ENCODE measurements around the gene IL22RA2. TPM values are rescaled to one million over a fixed set of nuclear protein-coding genes. Genes with fewer than 3 reads are reported as not detected.
"Not testable (repeated sequence)": the region's sequence is repeated elsewhere in the genome, so short reads cannot be mapped to it uniquely, and the experiment has no call there.

The IL22RA2 gene
- total RNA-seq, 4 donors from 2014 or later = not detected

DNA sequence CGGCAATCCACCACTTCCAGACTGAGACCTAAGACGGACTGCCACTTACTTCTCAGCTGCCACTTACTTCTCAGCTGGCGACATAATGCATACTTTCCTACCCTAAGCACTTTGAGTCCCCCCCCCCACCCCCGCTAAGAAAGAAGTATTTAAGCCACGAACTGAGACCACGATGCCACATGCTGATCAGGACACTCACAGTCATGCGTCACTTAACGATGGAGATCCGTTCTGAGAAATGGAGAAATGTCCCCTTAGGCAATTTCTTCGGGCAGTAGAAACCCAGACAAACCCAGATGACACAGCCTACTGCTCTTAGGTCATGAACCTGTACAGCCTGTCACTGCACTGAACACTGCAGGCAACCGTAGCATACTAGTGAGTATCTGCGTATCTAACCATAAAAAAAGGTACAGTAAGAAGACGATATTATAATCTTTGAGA, 45.1 kb upstream of the IL22RA2 start:
- no peaks in the 10 kb centered on the region for H3K4me1 ChIP-seq
- H3K9me3 ChIP-seq = no peaks in the 10 kb centered on the region
- no peaks in the 10 kb centered on the region for H3K27me3 ChIP-seq
- intact Hi-C loops (cut with DNase I; ENCODE audit: low total_unique reads) = no loop called here
- peak overlapping the region; percentile 83 to 84 for H3K4me3 ChIP-seq
- H3K36me3 ChIP-seq = no peaks in the 10 kb centered on the region
- DNase-seq = peak in 1 of 2 donors; percentile 37
- TF ChIP-seq POLR2A (IDR thresholded peaks at IDR 0.05) = no peak
- no peak for TF ChIP-seq CTCF (IDR thresholded peaks at IDR 0.05)
- peak overlapping the region; percentile 94 to 97 for H3K27ac ChIP-seq

GRCh38 chr6:137217801-137218472, 44.5 kb upstream of the IL22RA2 start:
- H3K9me3 ChIP-seq = no peaks in the 10 kb centered on the region
- no peaks in the 10 kb centered on the region for H3K4me1 ChIP-seq
- no peaks in the 10 kb centered on the region for H3K27me3 ChIP-seq
- no peak for DNase-seq
- peak overlapping the region; percentile 83 to 84 for H3K4me3 ChIP-seq
- TF ChIP-seq POLR2A (IDR thresholded peaks at IDR 0.05) (no peak), CTCF (IDR thresholded peaks at IDR 0.05) (no peak)
- intact Hi-C loops (cut with DNase I; ENCODE audit: low total_unique reads) = no loop called here
- H3K27ac ChIP-seq = peak overlapping the region; percentile 94 to 97
- no peaks in the 10 kb centered on the region for H3K36me3 ChIP-seq

DNA sequence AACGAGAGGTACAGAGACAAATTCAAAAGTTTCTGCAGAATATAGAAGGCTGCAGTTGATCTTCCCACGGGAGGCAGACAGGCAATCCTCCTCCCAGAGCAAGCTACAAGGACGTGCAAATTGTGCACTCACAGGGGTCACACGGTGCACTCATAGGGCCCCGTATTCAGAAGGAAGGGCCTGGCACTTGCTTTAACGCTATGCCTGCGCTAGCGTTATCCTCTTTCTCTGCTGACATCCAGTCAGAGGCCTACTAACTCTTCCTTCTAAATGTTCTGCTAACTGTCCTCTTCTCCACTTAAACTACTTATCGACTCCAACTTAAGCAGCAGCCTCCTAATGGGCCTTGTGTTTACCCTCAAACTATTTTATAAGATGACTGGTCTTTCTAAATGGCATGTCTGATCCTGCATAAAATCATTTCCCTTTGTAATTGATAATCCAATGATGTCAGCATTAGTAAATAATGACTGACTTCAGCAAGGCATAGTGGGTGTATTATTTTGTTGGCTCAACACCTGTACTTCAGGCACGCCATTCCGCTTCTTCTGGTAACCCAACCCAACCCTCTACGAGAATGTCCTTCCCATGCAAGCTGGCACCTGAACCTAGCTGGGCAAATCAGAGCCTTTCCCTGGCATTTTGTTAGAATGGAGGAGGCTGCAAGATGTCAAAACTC, 43.6 kb upstream of the IL22RA2 start:
- TF ChIP-seq POLR2A (IDR thresholded peaks at IDR 0.05) (no peak), CTCF (IDR thresholded peaks at IDR 0.05) (no peak)
- Histone ChIP-seq H3K4me1 (no peaks in the 10 kb centered on the region), H3K9me3 (no peaks in the 10 kb centered on the region), H3K36me3 (no peaks in the 10 kb centered on the region), H3K27ac (peak overlapping the region; percentile 94 to 97), H3K27me3 (no peaks in the 10 kb centered on the region), H3K4me3 (peak overlapping the region; percentile 83 to 84)
- no peak for DNase-seq
- intact Hi-C loops (cut with DNase I; ENCODE audit: low total_unique reads) = no loop called here

- Histone ChIP-seq H3K27me3 (no peaks in the 10 kb centered on the region), H3K9me3 (no peaks in the 10 kb centered on the region)
- intact Hi-C loops (cut with DNase I; ENCODE audit: low total_unique reads) = no loop called here
These were observed 42.7 kb upstream of the IL22RA2 start for GRCh38 chr6:137216106-137216505.

DNA sequence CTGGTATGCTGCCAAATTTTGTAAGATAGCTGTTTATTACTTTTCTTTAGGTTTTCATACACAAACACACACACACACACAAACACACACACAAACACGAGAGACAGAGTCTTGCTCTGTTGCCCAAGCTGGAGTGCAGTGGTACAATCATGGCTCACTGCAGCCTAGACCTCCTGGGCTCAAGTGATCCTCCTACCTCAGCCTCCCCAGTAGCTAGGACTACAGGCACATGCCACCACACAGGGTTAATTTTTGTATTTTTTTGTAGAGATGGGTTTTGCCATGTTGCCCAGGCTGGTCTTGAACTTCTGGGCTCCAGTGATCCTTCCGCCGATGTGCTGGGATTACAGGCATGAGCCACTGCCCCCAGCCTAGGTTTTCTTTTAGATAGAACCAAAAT, 42.2 kb upstream of the IL22RA2 start:
- not testable (repeated sequence) for H3K4me3 ChIP-seq

More at GRCh38 chr6:137216106-137216505, 42.7 kb upstream of the IL22RA2 start:
- no peak for DNase-seq
- H3K27ac ChIP-seq = peak overlapping the region; percentile 94 to 97
- H3K4me3 ChIP-seq = peak overlapping the region; percentile 83 to 84
- TF ChIP-seq POLR2A (IDR thresholded peaks at IDR 0.05) = no peak
- TF ChIP-seq CTCF (IDR thresholded peaks at IDR 0.05) = no peak
- H3K36me3 ChIP-seq = no peaks in the 10 kb centered on the region
- H3K4me1 ChIP-seq = no peaks in the 10 kb centered on the region

More for the DNA sequence above, 42.2 kb upstream of the IL22RA2 start:
- intact Hi-C loops (cut with DNase I; ENCODE audit: low total_unique reads); H3K9me3 ChIP-seq; H3K4me1 ChIP-seq; DNase-seq; H3K27me3 ChIP-seq; H3K36me3 ChIP-seq: not testable (repeated sequence)
- peak overlapping the region in 1 of 2 donors; percentile 97 for H3K27ac ChIP-seq

Measured in uterus (tissue), 4 donors.